Testis (tissue), 3 donors: Measurements from ENCODE around the gene BDKRB2. TPM values are rescaled to one million over a fixed set of nuclear protein-coding genes. Genes with fewer than 3 reads are reported as not detected.

Experiments used
- DNase-seq: peaks from one replicate; pipeline ENCODE4 v3.0.0-alpha.2; 2019
- H3K27ac ChIP-seq, 2 donors: fragments of 200-600 bp; sonication (generic); one replicate each; pipeline ENCODE4 v1.5.1; 2019
- H3K27me3 ChIP-seq: fragments of 200-600 bp; sonication (generic); one replicate; pipeline ENCODE4 v1.5.1; 2019
- H3K36me3 ChIP-seq: fragments of 200-600 bp; sonication (generic); one replicate; pipeline ENCODE4 v1.5.1; 2017; ENCODE audit warnings: low read depth; ENCODE audit errors: missing control alignments
- H3K4me1 ChIP-seq: fragments of 200-600 bp; sonication (generic); one replicate; pipeline ENCODE4 v1.5.1; 2019
- H3K4me3 ChIP-seq, 2 donors: fragments of 200-600 bp; sonication (generic); one replicate each; pipeline ENCODE4 v1.5.1; 2017 to 2019
- H3K9me3 ChIP-seq: fragments of 200-600 bp; sonication (generic); one replicate; pipeline ENCODE4 v1.5.1; 2017
- CTCF ChIP-seq, 3 experiments: fragments of 450-650 bp in 2 of 3; fragments of 200-600 bp in 1 of 3; sonication (generic) in 1 of 3; IDR thresholded peaks; one replicate each; pipeline ENCODE4 v1.5.1; 2016 to 2019; ENCODE audit warnings: antibody characterized with exemption in 3 of 3, mild to moderate bottlenecking in 2 of 3, moderate library complexity in 1 of 3
- POLR2A ChIP-seq: fragments of 450-650 bp; IDR thresholded peaks from one replicate; pipeline ENCODE4 v1.6.1; 2017; ENCODE audit warnings: antibody characterized with exemption, mild to moderate bottlenecking, moderate library complexity
- WGBS, 2 donors: methylation state at CpG; one replicate each; pipeline ENCODE4 v1.1.5; 2018; 5-methylcytosine and 5-hydroxymethylcytosine counted together
- intact Hi-C: fragments of 100-400 bp; cut with DNase I; formaldehyde crosslinking; loops from one replicate; pipeline ENCODE4 v1.15.1; 2023; ENCODE audit warnings: low total_unique reads
- polyA plus RNA-seq: library from polyadenylated mRNA; stranded (reverse); fragments of 350-450 nt; fragmentation: Illumina TruSeq; extraction: RNeasy Lipid Tissue Mini Kit (QIAGEN cat#74804); gene quantifications from one replicate; pipeline ENCODE4 v1.2.3, GENCODE V29; 2014; ENCODE audit warnings: low read depth, low replicate concordance; ENCODE audit not compliant: insufficient read depth
- total RNA-seq, 2 donors: library from RNA; depleted of rRNA; stranded (reverse); fragments of >200 nt; gene quantifications; one replicate each; pipeline ENCODE4 v1.2.3, GENCODE V29; 2016

Gene BDKRB2
- total and polyA plus RNA-seq, 3 donors from 2014 or later: 0.63 to 2.9 (median 0.87) TPM

DNA sequence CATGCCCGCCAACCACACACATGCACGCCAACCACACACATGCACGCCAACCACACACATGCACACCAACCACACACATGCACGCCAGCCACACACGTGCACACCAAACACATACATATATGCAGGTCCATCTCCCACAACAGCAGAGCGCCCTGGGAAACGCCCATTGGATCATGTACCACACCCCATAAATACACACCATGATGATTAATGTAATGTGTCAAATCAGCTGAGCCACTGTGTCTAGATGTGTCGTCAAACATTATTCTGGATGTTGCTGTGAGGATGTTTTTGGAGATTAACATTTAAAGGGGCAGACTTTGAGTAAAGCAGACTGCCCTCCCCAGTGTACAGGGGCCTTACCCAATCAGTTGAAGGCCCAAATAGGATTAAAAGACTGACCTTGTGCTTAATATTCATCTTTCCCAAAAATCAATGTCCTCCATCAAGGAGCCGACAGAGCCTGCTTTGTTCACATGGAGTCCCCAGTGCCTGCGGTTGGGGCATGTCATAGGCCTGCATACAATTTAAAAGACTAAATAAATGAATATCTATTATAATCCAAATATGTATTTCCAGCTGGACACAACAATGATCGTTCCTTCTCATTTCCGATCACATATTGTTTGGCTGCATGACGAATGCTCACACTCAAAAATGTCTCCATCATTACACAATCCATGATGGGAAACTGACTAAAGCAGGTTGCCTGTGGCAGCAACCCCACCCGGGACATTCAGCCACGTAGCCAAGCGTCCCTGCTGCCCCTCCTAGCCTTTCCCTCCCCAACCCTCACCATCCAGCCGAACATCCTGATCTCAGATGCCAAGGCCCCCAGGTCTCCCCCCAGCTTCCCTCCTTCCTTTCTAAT is 23.2 kb upstream of the BDKRB2 start:
- TF ChIP-seq POLR2A (no peak), CTCF (IDR thresholded peaks at IDR 0.05) (no peak)
- H3K9me3 ChIP-seq: no peaks in the 10 kb centered on the region
- H3K27me3 ChIP-seq: no peaks in the 10 kb centered on the region
- no peaks in the 10 kb centered on the region for H3K36me3 ChIP-seq
- H3K4me3 ChIP-seq: no peak overlapping the region
- intact Hi-C loops: no loop called here
- no peak for DNase-seq
- 89 to 92% methylated on average over 17 of the region's 17 CpGs for WGBS, 2 donors
- H3K27ac ChIP-seq: no peak overlapping the region
- H3K4me1 ChIP-seq: peaks cover 6% of the 10 kb centered on the region

DNA sequence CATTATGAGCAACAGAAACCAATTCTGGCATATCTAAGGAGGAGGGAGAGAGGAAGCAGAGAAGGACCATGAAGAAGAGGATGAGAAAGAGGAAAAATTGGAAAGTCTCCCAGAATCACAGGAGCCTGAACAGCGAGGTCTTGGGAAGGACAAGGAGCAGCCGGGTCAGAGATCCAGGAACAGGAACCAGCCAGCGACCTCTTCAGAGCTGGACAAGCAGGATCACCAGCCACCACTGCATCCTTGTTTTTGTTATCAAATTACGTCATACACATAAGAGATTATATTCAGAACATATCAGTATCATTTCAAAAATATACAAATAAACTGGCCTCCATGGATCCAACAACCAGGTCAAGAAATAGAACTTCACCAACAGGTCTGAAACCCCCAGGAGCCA is 22.1 kb upstream of the BDKRB2 start:
- no peaks in the 10 kb centered on the region for H3K36me3 ChIP-seq
- no peak overlapping the region for H3K27ac ChIP-seq
- no peaks in the 10 kb centered on the region for H3K27me3 ChIP-seq
- no peak overlapping the region for H3K4me3 ChIP-seq
- intact Hi-C loops: no loop called here
- WGBS, 2 donors: 54 to 56% methylated on average over 4 of the region's 4 CpGs
- DNase-seq: no peak
- TF ChIP-seq CTCF (IDR thresholded peaks at IDR 0.05) (no peak), POLR2A (no peak)
- H3K4me1 ChIP-seq: no peaks in the 10 kb centered on the region
- H3K9me3 ChIP-seq: no peaks in the 10 kb centered on the region

DNA sequence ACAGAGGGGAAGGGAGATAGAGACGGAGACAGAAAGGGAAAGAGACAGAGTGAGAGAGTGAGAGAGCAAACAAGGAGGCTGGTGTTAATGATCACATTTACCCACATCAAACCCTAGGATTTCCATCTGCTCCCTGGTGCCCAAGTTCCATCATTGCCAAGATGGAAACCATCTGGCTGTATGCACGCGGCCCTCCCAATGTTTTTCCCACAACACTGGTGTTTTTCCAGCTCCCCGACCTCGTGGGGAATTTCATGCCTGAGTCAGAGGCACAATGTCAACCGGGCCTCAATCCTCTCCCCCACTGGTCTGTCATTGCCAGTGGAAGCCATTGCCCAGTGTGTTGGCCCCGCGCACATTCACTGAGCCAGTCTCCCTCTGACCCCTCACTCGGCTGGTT is 19.9 kb upstream of the BDKRB2 start:
- no peak for TF ChIP-seq CTCF (IDR thresholded peaks at IDR 0.05)
- no peak for TF ChIP-seq POLR2A
- H3K27ac ChIP-seq: no peak overlapping the region
- H3K36me3 ChIP-seq: no peaks in the 10 kb centered on the region
- intact Hi-C loops: no loop called here
- no peak for DNase-seq
- no peaks in the 10 kb centered on the region for H3K27me3 ChIP-seq
- H3K9me3 ChIP-seq: no peaks in the 10 kb centered on the region
- 82 to 85% methylated on average over 9 of the region's 9 CpGs for WGBS, 2 donors
- no peaks in the 10 kb centered on the region for H3K4me1 ChIP-seq
- H3K4me3 ChIP-seq: no peak overlapping the region

GRCh38 chr14:96187216-96188031 is 17.2 kb upstream of the BDKRB2 start:
- H3K4me1 ChIP-seq: no peaks in the 10 kb centered on the region
- DNase-seq: no peak
- H3K36me3 ChIP-seq: no peaks in the 10 kb centered on the region
- intact Hi-C loops: no loop called here
- TF ChIP-seq POLR2A (no peak), CTCF (IDR thresholded peaks at IDR 0.05) (no peak)
- H3K27me3 ChIP-seq: no peaks in the 10 kb centered on the region
- H3K4me3 ChIP-seq: no peak overlapping the region
- H3K27ac ChIP-seq: no peak overlapping the region
- 67 to 70% methylated on average over 8 to 9 of the region's 9 CpGs for WGBS, 2 donors
- no peaks in the 10 kb centered on the region for H3K9me3 ChIP-seq
